ENCODE data around the gene CCDC33. TPM values are rescaled to one million over a fixed set of nuclear protein-coding genes. Genes with fewer than 3 reads are reported as not detected.

The CCDC33 gene
- total and polyA plus RNA-seq, 2 donors (not counting 1 experiment from before 2014, with no cell fraction given): not detected

- H3K27me3 Mint-ChIP-seq: peaks cover 35% of the 10 kb centered on the region
- H3K79me2 ChIP-seq (ENCODE audit: control insufficient read depth, insufficient read depth, low read length): no peaks in the 10 kb centered on the region
- WGBS (ENCODE audit: insufficient coverage): 92% methylated on average over 5 of the region's 6 CpGs
- ChIA-PET CTCF (no interaction called here), POLR2A (no interaction called here)
- peaks cover 2% of the 10 kb centered on the region for H3K9me3 Mint-ChIP-seq (ENCODE audit: insufficient read depth)
- intact Hi-C loops (cut with micrococcal nuclease): no loop called here
- peaks cover 0 to 2% (median 0%) of the 10 kb centered on the region in 3 donors for H3K9me3 ChIP-seq (ENCODE audit: control extremely low read depth in 1 of 3, control insufficient read depth in 2 of 3, insufficient read depth in 1 of 3, low read length in 2 of 3)
- no peak overlapping the region for H3K27ac Mint-ChIP-seq
- no peaks in the 10 kb centered on the region for H3K36me3 ChIP-seq (replicated peaks in 1 of 2; ENCODE audit: control extremely low read depth in 1 of 2, control insufficient read depth in 1 of 2, extremely low read depth in 1 of 2, insufficient read depth in 2 of 2, low read length in 1 of 2)
- DNase-seq: no peak
- no peak overlapping the region for H3K4me2 ChIP-seq (replicated peaks; ENCODE audit: low read depth, low read length, poor library complexity, severe bottlenecking)
- no peak overlapping the region for H3K9ac ChIP-seq (ENCODE audit: low read length)
- H3K4me1 Mint-ChIP-seq: no peaks in the 10 kb centered on the region
- H4K20me1 ChIP-seq (ENCODE audit: control insufficient read depth, insufficient read depth, low read length, poor library complexity, severe bottlenecking): no peaks in the 10 kb centered on the region
- TF ChIP-seq CTCF (IDR thresholded peaks at IDR 0.05): no peak
- no peak for TF ChIP-seq EZH2 (IDR thresholded peaks at IDR 0.05; ENCODE audit: borderline replicate concordance, insufficient read depth, low read depth, low read length, poor library complexity, severe bottlenecking)
- no peak overlapping the region for H2AFZ ChIP-seq (ENCODE audit: insufficient read depth, low read depth, low read length, poor library complexity, severe bottlenecking)
- no peak overlapping the region for H3K27ac ChIP-seq (ENCODE audit: low read length in 2 of 2)
- no peak overlapping the region for H3K4me3 ChIP-seq (ENCODE audit: control extremely low read depth in 1 of 5, extremely low read depth in 1 of 5, insufficient read depth in 1 of 5, low read depth in 2 of 5, low read length in 4 of 5)
- peaks cover 0 to 4% (median 0%) of the 10 kb centered on the region in 4 experiments for H3K27me3 ChIP-seq (replicated peaks in 1 of 4; ENCODE audit: control extremely low read depth in 1 of 4, control insufficient read depth in 3 of 4, insufficient read depth in 4 of 4, low read length in 3 of 4)
- no peak for ATAC-seq (ENCODE audit: low read depth)
- H3K4me1 ChIP-seq (ENCODE audit: control insufficient read depth in 2 of 2, insufficient read depth in 2 of 2, low read length in 2 of 2): no peaks in the 10 kb centered on the region
- H3K4me3 Mint-ChIP-seq: no peak overlapping the region
Observed at GRCh38 chr15:74208496-74208895, 27.6 kb upstream of the CCDC33 start.

- no peak overlapping the region for H2AFZ ChIP-seq (ENCODE audit: insufficient read depth, low read depth, low read length, poor library complexity, severe bottlenecking)
- no peak overlapping the region for H3K9ac ChIP-seq (ENCODE audit: low read length)
- Mint-ChIP-seq H3K4me1 (no peaks in the 10 kb centered on the region), H3K9me3 (ENCODE audit: insufficient read depth) (peaks cover 2% of the 10 kb centered on the region), H3K27ac (no peak overlapping the region), H3K27me3 (peaks cover 33% of the 10 kb centered on the region), H3K4me3 (no peak overlapping the region)
- H4K20me1 ChIP-seq (ENCODE audit: control insufficient read depth, insufficient read depth, low read length, poor library complexity, severe bottlenecking): no peaks in the 10 kb centered on the region
- no peak for ATAC-seq (ENCODE audit: low read depth)
- H3K4me1 ChIP-seq (ENCODE audit: control insufficient read depth in 2 of 2, insufficient read depth in 2 of 2, low read length in 2 of 2): no peaks in the 10 kb centered on the region
- ChIA-PET CTCF (no interaction called here), POLR2A (no interaction called here)
- no peaks in the 10 kb centered on the region for H3K36me3 ChIP-seq (replicated peaks in 1 of 2; ENCODE audit: control extremely low read depth in 1 of 2, control insufficient read depth in 1 of 2, extremely low read depth in 1 of 2, insufficient read depth in 2 of 2, low read length in 1 of 2)
- DNase-seq: no peak
- intact Hi-C loops (cut with micrococcal nuclease): no loop called here
- 70% methylated on average over 7 of the region's 11 CpGs for WGBS (ENCODE audit: insufficient coverage)
- H3K4me3 ChIP-seq (ENCODE audit: control extremely low read depth in 1 of 5, extremely low read depth in 1 of 5, insufficient read depth in 1 of 5, low read depth in 2 of 5, low read length in 4 of 5): no peak overlapping the region
- H3K9me3 ChIP-seq (ENCODE audit: control extremely low read depth in 1 of 3, control insufficient read depth in 2 of 3, insufficient read depth in 1 of 3, low read length in 2 of 3): peaks cover 0 to 2% (median 0%) of the 10 kb centered on the region in 3 donors
- TF ChIP-seq EZH2 (IDR thresholded peaks at IDR 0.05; ENCODE audit: borderline replicate concordance, insufficient read depth, low read depth, low read length, poor library complexity, severe bottlenecking): no peak
- TF ChIP-seq CTCF (IDR thresholded peaks at IDR 0.05): no peak
- no peak overlapping the region for H3K27ac ChIP-seq (ENCODE audit: low read length in 2 of 2)
- peaks cover 0 to 4% (median 0%) of the 10 kb centered on the region in 4 experiments for H3K27me3 ChIP-seq (replicated peaks in 1 of 4; ENCODE audit: control extremely low read depth in 1 of 4, control insufficient read depth in 3 of 4, insufficient read depth in 4 of 4, low read length in 3 of 4)
- H3K79me2 ChIP-seq (ENCODE audit: control insufficient read depth, insufficient read depth, low read length): no peaks in the 10 kb centered on the region
- H3K4me2 ChIP-seq (replicated peaks; ENCODE audit: low read depth, low read length, poor library complexity, severe bottlenecking): no peak overlapping the region
Observed at GRCh38 chr15:74208901-74209559, 27.1 kb upstream of the CCDC33 start.
